Measurements from ENCODE around the gene COX19.

Gene COX19

GRCh38 chr7:936386-937054 lies 38.8 kb downstream of the COX19 start:
- no peak for TF ChIP-seq CTCF (IDR thresholded peaks at IDR 0.05; ENCODE audit: low read depth, low read length, missing control alignments)
- H3K4me3 ChIP-seq (ENCODE audit: low read depth, low read length), result no peak overlapping the region; the same call in 1 of the 2 replicates
- peak; percentile 76 for DNase-seq (ENCODE audit: low read depth)

- peak; percentile 2 for TF ChIP-seq CTCF (IDR thresholded peaks at IDR 0.05; ENCODE audit: low read depth, low read length, missing control alignments)
Measured at GRCh38 chr7:935874-936385, 39.4 kb downstream of the COX19 start.

GRCh38 chr7:935164-935873 lies 40.0 kb downstream of the COX19 start:
- DNase-seq (ENCODE audit: low read depth), result no peak
- no peak for TF ChIP-seq CTCF (IDR thresholded peaks at IDR 0.05; ENCODE audit: low read depth, low read length, missing control alignments)
- H3K4me3 ChIP-seq (ENCODE audit: low read depth, low read length), result no peak overlapping the region

More at GRCh38 chr7:935874-936385, 39.4 kb downstream of the COX19 start:
- H3K4me3 ChIP-seq (ENCODE audit: low read depth, low read length), result no peak overlapping the region
- DNase-seq (ENCODE audit: low read depth), result no peak

- no peak overlapping the region for H3K4me3 ChIP-seq (ENCODE audit: low read depth, low read length)
- no peak for TF ChIP-seq CTCF (IDR thresholded peaks at IDR 0.05; ENCODE audit: low read depth, low read length, missing control alignments)
- no peak for DNase-seq (ENCODE audit: low read depth)
Measured at GRCh38 chr7:934469-935163, 40.7 kb downstream of the COX19 start.

GRCh38 chr7:932651-932975 lies 42.7 kb downstream of the COX19 start:
- no peak for DNase-seq (ENCODE audit: low read depth)
- no peak for TF ChIP-seq CTCF (IDR thresholded peaks at IDR 0.05; ENCODE audit: low read depth, low read length, missing control alignments)
- no peak overlapping the region for H3K4me3 ChIP-seq (ENCODE audit: low read depth, low read length)

GRCh38 chr7:931871-932650 lies 43.3 kb downstream of the COX19 start:
- H3K4me3 ChIP-seq (ENCODE audit: low read depth, low read length), result no peak overlapping the region
- TF ChIP-seq CTCF (IDR thresholded peaks at IDR 0.05; ENCODE audit: low read depth, low read length, missing control alignments), result no peak
- DNase-seq (ENCODE audit: low read depth), result no peak
